T-helper 1 cell treated with Interleukin-12 subunit alpha and Interleukin-12 subunit beta and Interleukin-4 antibody, amounts not matched to agents 30 μg/mL and 1 μg/mL, for 36 hours (primary cell): Measurements from ENCODE around the gene TMEM208.

Experiments used
- H3K27ac Mint-ChIP-seq: one replicate; pipeline ENCODE4 v1.8.0; 2021; ENCODE audit warnings: mild to moderate bottlenecking, mixed read lengths
- H3K27me3 Mint-ChIP-seq: one replicate; pipeline ENCODE4 v1.8.0; 2021; ENCODE audit warnings: low read depth, mixed read lengths
- H3K36me3 Mint-ChIP-seq: one replicate; pipeline ENCODE4 v1.8.0; 2021; ENCODE audit warnings: low read depth, mixed read lengths
- H3K4me1 Mint-ChIP-seq: one replicate; pipeline ENCODE4 v1.8.0; 2021; ENCODE audit warnings: low read depth, mixed read lengths
- H3K4me3 Mint-ChIP-seq: one replicate; pipeline ENCODE4 v1.8.0; 2021; ENCODE audit warnings: mild to moderate bottlenecking, moderate library complexity, mixed read lengths
- H3K9me3 Mint-ChIP-seq: one replicate; pipeline ENCODE4 v1.8.0; 2021; ENCODE audit warnings: mixed read lengths

The TMEM208 gene

GRCh38 chr16:67187175-67187890 lies 39.6 kb upstream of the TMEM208 start:
- H3K36me3 Mint-ChIP-seq: peaks cover 2% of the 10 kb centered on the region
- no peak overlapping the region for H3K27ac Mint-ChIP-seq
- H3K4me1 Mint-ChIP-seq: peaks cover 15% of the 10 kb centered on the region
- H3K27me3 Mint-ChIP-seq: peaks cover 8% of the 10 kb centered on the region
- H3K4me3 Mint-ChIP-seq: no peak overlapping the region
- no peaks in the 10 kb centered on the region for H3K9me3 Mint-ChIP-seq

GRCh38 chr16:67188323-67188722 lies 38.6 kb upstream of the TMEM208 start:
- H3K27ac Mint-ChIP-seq: no peak overlapping the region
- H3K4me3 Mint-ChIP-seq: no peak overlapping the region

GRCh38 chr16:67188798-67189197 lies 38.1 kb upstream of the TMEM208 start:
- Mint-ChIP-seq H3K27me3 (peaks cover 8% of the 10 kb centered on the region), H3K27ac (no peak overlapping the region), H3K9me3 (no peaks in the 10 kb centered on the region), H3K4me1 (peaks cover 26% of the 10 kb centered on the region), H3K4me3 (no peak overlapping the region), H3K36me3 (peaks cover 6% of the 10 kb centered on the region)

More at GRCh38 chr16:67188323-67188722, 38.6 kb upstream of the TMEM208 start:
- H3K36me3 Mint-ChIP-seq: peaks cover 6% of the 10 kb centered on the region
- H3K4me1 Mint-ChIP-seq: peaks cover 21% of the 10 kb centered on the region
- peaks cover 8% of the 10 kb centered on the region for H3K27me3 Mint-ChIP-seq
- no peaks in the 10 kb centered on the region for H3K9me3 Mint-ChIP-seq

- no peak within 1 kb of the TSS for H3K4me3 Mint-ChIP-seq
- peaks cover 17% of the 10 kb centered on the region for H3K36me3 Mint-ChIP-seq
- H3K9me3 Mint-ChIP-seq: no peaks in the 10 kb centered on the region
- peaks cover 29% of the 10 kb centered on the region for H3K4me1 Mint-ChIP-seq
- H3K27me3 Mint-ChIP-seq: peaks cover 8% of the 10 kb centered on the region
- no peak within 1 kb of the TSS for H3K27ac Mint-ChIP-seq
Measured at GRCh38 chr16:67190041-67190440, 36.9 kb upstream of the TMEM208 start, which contains the start of gene EXOC3L1. Gene EXOC3L1, minus strand, starts transcription at chr16:67190136. Its CDS starts 460 bp downstream, at chr16:67189676.

- H3K9me3 Mint-ChIP-seq: no peaks in the 10 kb centered on the region
- peaks cover 22% of the 10 kb centered on the region for H3K36me3 Mint-ChIP-seq
- H3K27me3 Mint-ChIP-seq: peaks cover under 1% of the 10 kb centered on the region
- no peak overlapping the region for H3K27ac Mint-ChIP-seq
- H3K4me1 Mint-ChIP-seq: peaks cover 24% of the 10 kb centered on the region
- peak overlapping the region; percentile 89 for H3K4me3 Mint-ChIP-seq
Measured at GRCh38 chr16:67190448-67191399, 36.2 kb upstream of the TMEM208 start.

- Mint-ChIP-seq H3K4me1 (peaks cover 26% of the 10 kb centered on the region), H3K36me3 (peaks cover 29% of the 10 kb centered on the region), H3K27me3 (no peaks in the 10 kb centered on the region), H3K4me3 (peak overlapping the region; percentile 89), H3K9me3 (no peaks in the 10 kb centered on the region), H3K27ac (peak overlapping the region; percentile 81)
Measured at GRCh38 chr16:67191411-67191994, 35.4 kb upstream of the TMEM208 start.

GRCh38 chr16:67191995-67192681 lies 34.8 kb upstream of the TMEM208 start, which contains the start of gene E2F4:
Gene E2F4, plus strand, starts transcription at chr16:67192155. Its CDS starts 73 bp downstream, at chr16:67192228.
- H3K4me3 Mint-ChIP-seq: peak within 1 kb of the TSS; percentile 89
- H3K27ac Mint-ChIP-seq: peak within 1 kb of the TSS; percentile 82
- H3K27me3 Mint-ChIP-seq: no peaks in the 10 kb centered on the region
- no peaks in the 10 kb centered on the region for H3K9me3 Mint-ChIP-seq
- peaks cover 29% of the 10 kb centered on the region for H3K4me1 Mint-ChIP-seq
- peaks cover 33% of the 10 kb centered on the region for H3K36me3 Mint-ChIP-seq

GRCh38 chr16:67192781-67193361 lies 34.1 kb upstream of the TMEM208 start:
- Mint-ChIP-seq H3K27ac (peak overlapping the region; percentile 82), H3K27me3 (no peaks in the 10 kb centered on the region), H3K4me1 (peaks cover 29% of the 10 kb centered on the region), H3K4me3 (peak overlapping the region; percentile 89), H3K9me3 (no peaks in the 10 kb centered on the region), H3K36me3 (peaks cover 33% of the 10 kb centered on the region)

- peak overlapping the region; percentile 59 for H3K27ac Mint-ChIP-seq
- no peaks in the 10 kb centered on the region for H3K9me3 Mint-ChIP-seq
- H3K36me3 Mint-ChIP-seq: peaks cover 38% of the 10 kb centered on the region
- peak overlapping the region; percentile 89 for H3K4me3 Mint-ChIP-seq
- peaks cover 29% of the 10 kb centered on the region for H3K4me1 Mint-ChIP-seq
- no peaks in the 10 kb centered on the region for H3K27me3 Mint-ChIP-seq
Measured at GRCh38 chr16:67193536-67193935, 33.4 kb upstream of the TMEM208 start.

GRCh38 chr16:67194260-67194659 lies 32.7 kb upstream of the TMEM208 start:
- peak overlapping the region; percentile 89 for H3K4me3 Mint-ChIP-seq
- no peaks in the 10 kb centered on the region for H3K9me3 Mint-ChIP-seq
- H3K4me1 Mint-ChIP-seq: peaks cover 29% of the 10 kb centered on the region
- H3K27ac Mint-ChIP-seq: peak overlapping the region; percentile 59
- H3K36me3 Mint-ChIP-seq: peaks cover 38% of the 10 kb centered on the region
- H3K27me3 Mint-ChIP-seq: no peaks in the 10 kb centered on the region

GRCh38 chr16:67195676-67196075 lies 31.3 kb upstream of the TMEM208 start:
- no peaks in the 10 kb centered on the region for H3K27me3 Mint-ChIP-seq
- peaks cover 29% of the 10 kb centered on the region for H3K4me1 Mint-ChIP-seq
- no peaks in the 10 kb centered on the region for H3K9me3 Mint-ChIP-seq
- H3K36me3 Mint-ChIP-seq: peaks cover 40% of the 10 kb centered on the region
- H3K27ac Mint-ChIP-seq: no peak overlapping the region
- no peak overlapping the region for H3K4me3 Mint-ChIP-seq

- H3K9me3 Mint-ChIP-seq: no peaks in the 10 kb centered on the region
- peaks cover 40% of the 10 kb centered on the region for H3K36me3 Mint-ChIP-seq
- no peak overlapping the region for H3K27ac Mint-ChIP-seq
- H3K4me1 Mint-ChIP-seq: peaks cover 23% of the 10 kb centered on the region
- no peaks in the 10 kb centered on the region for H3K27me3 Mint-ChIP-seq
- no peak overlapping the region for H3K4me3 Mint-ChIP-seq
Measured at GRCh38 chr16:67196881-67197280, 30.0 kb upstream of the TMEM208 start.

GRCh38 chr16:67197704-67198103 lies 29.2 kb upstream of the TMEM208 start:
- Mint-ChIP-seq H3K4me3 (no peak overlapping the region), H3K36me3 (peaks cover 38% of the 10 kb centered on the region)

More at GRCh38 chr16:67197704-67198103, 29.2 kb upstream of the TMEM208 start:
- Mint-ChIP-seq H3K27me3 (no peaks in the 10 kb centered on the region), H3K4me1 (peaks cover 20% of the 10 kb centered on the region), H3K9me3 (no peaks in the 10 kb centered on the region), H3K27ac (no peak overlapping the region)
